Left lobe of liver (tissue), 2 donors: ENCODE data around the gene SIGMAR1. TPM values are rescaled to one million over a fixed set of nuclear protein-coding genes. Genes with fewer than 3 reads are reported as not detected.
A peak's percentile ranks its signal among the peaks of the same experiment; 100 is the strongest.

Experiments used
- ATAC-seq: fragments of 200-7000 bp; cut with Tn5 transposase; one replicate; pipeline ENCODE4 v1.9.1; 2020; ENCODE audit warnings: mild to moderate bottlenecking, moderate library complexity
- DNase-seq: peaks from one replicate; pipeline ENCODE4 v3.0.0-alpha.2; 2020; ENCODE audit warnings: low spot score
- total RNA-seq: library from RNA; stranded (reverse); gene quantifications from one replicate; pipeline ENCODE4 v1.2.1, GENCODE V29; 2021
- donor health status: DM: no; HTN: no; CAD: no; lungs with moderate emphysema.
- donor health status: DM: no; HTN: yes; CAD: no.

SIGMAR1 gene
- total RNA-seq, 1 donor from 2014 or later, result 139 TPM

- ATAC-seq (no peak), DNase-seq (no peak)
These were observed 30.3 kb downstream of the SIGMAR1 start for GRCh38 chr9:34607331-34607730.

- DNase-seq, result no peak
- ATAC-seq, result peak; percentile 70
These were observed 30.7 kb downstream of the SIGMAR1 start for GRCh38 chr9:34606905-34607304.

GRCh38 chr9:34606190-34606589 lies 31.4 kb downstream of the SIGMAR1 start:
- ATAC-seq (no peak), DNase-seq (no peak)

- peak; percentile 88 for ATAC-seq
- DNase-seq, result peak; percentile 82
These were observed 33.9 kb downstream of the SIGMAR1 start for GRCh38 chr9:34603610-34604231.

GRCh38 chr9:34601937-34602573 lies 35.5 kb downstream of the SIGMAR1 start:
- DNase-seq, result no peak
- no peak for ATAC-seq

GRCh38 chr9:34600908-34601307 lies 36.7 kb downstream of the SIGMAR1 start:
- ATAC-seq (no peak), DNase-seq (no peak)

- ATAC-seq (no peak), DNase-seq (no peak)
These were observed 38.0 kb downstream of the SIGMAR1 start for GRCh38 chr9:34599546-34599945.

GRCh38 chr9:34594177-34594576 lies 43.4 kb downstream of the SIGMAR1 start:
- DNase-seq, result peak; percentile 47
- no peak for ATAC-seq

- peak; percentile 54 for ATAC-seq
- peak; percentile 89 for DNase-seq
These were observed 44.5 kb downstream of the SIGMAR1 start for GRCh38 chr9:34592895-34593601.

- no peak for ATAC-seq
These were observed 45.4 kb downstream of the SIGMAR1 start for GRCh38 chr9:34591917-34592866.

GRCh38 chr9:34591248-34591916 lies 46.2 kb downstream of the SIGMAR1 start:
- DNase-seq (peak; percentile 90), ATAC-seq (peak; percentile 71)

More at GRCh38 chr9:34591917-34592866, 45.4 kb downstream of the SIGMAR1 start:
- DNase-seq, result no peak

GRCh38 chr9:34590381-34591247 lies 47.0 kb downstream of the SIGMAR1 start:
- ATAC-seq, result peak; percentile 66
- DNase-seq, result peak; percentile 88

- peak; percentile 73 for DNase-seq
- peak; percentile 54 for ATAC-seq
These were observed 47.8 kb downstream of the SIGMAR1 start, which contains the start of gene CNTFR for GRCh38 chr9:34589636-34590380. Gene CNTFR, minus strand, starts transcription at chr9:34589724. Its CDS starts 20,743 bp downstream, at chr9:34568981.

- ATAC-seq, result no peak
- DNase-seq, result no peak
These were observed 48.6 kb downstream of the SIGMAR1 start for GRCh38 chr9:34588671-34589635.

GRCh38 chr9:34587271-34587670 lies 50.3 kb downstream of the SIGMAR1 start:
- DNase-seq (no peak), ATAC-seq (no peak)

GRCh38 chr9:34585946-34586669 lies 51.5 kb downstream of the SIGMAR1 start:
- no peak for DNase-seq
- ATAC-seq, result no peak

- no peak for ATAC-seq
- no peak for DNase-seq
These were observed 52.6 kb downstream of the SIGMAR1 start for GRCh38 chr9:34584970-34585369.
